ENCODE measurements around the gene HK2.
"Not testable (repeated sequence)": the region's sequence is repeated elsewhere in the genome, so short reads cannot be mapped to it uniquely, and the experiment has no call there.

The HK2 gene

DNA sequence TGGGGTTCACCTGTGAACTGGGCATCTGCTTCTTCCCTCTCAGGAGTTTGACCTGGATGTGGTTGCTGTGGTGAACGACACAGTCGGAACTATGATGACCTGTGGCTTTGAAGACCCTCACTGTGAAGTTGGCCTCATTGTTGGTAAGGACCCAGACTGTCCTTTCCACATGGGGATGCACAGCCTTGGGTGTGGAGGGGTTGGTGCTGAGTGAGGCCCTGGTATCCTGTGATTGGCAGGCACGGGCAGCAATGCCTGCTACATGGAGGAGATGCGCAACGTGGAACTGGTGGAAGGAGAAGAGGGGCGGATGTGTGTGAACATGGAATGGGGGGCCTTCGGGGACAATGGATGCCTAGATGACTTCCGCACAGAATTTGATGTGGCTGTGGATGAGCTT is 52.3 kb downstream of the HK2 start:
- Mint-ChIP-seq H3K9me3 (no peaks in the 10 kb centered on the region), H3K36me3 (ENCODE audit: low read depth) (peaks cover 98% of the 10 kb centered on the region), H3K27ac (no peak overlapping the region), H3K4me1 (ENCODE audit: low read depth) (no peaks in the 10 kb centered on the region), H3K27me3 (no peaks in the 10 kb centered on the region), H3K4me3 (no peak overlapping the region)
- DNase-seq, result no peak

DNA sequence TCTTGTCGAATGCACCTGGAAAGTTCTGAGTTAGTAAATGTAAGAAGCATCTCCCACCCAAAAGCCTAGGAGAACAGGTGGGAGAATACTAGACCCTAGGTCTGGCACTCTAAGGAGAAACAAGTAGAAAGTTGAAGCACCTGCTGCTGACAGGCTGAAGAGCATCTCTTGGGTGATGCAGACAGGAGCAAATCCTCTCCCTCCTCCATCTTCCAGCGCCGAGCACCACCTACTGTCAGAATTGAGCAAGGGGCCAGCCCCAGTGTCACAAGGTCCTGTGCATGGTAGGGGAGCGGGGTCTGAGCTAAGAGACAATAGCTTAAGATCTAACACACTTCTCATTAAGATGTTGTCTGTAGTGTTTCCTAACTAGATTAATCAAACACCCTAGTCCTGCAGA is 52.9 kb downstream of the HK2 start:
- H3K36me3 Mint-ChIP-seq (ENCODE audit: low read depth), result peaks cover 97% of the 10 kb centered on the region
- no peak for DNase-seq
- H3K9me3 Mint-ChIP-seq, result no peaks in the 10 kb centered on the region

DNA sequence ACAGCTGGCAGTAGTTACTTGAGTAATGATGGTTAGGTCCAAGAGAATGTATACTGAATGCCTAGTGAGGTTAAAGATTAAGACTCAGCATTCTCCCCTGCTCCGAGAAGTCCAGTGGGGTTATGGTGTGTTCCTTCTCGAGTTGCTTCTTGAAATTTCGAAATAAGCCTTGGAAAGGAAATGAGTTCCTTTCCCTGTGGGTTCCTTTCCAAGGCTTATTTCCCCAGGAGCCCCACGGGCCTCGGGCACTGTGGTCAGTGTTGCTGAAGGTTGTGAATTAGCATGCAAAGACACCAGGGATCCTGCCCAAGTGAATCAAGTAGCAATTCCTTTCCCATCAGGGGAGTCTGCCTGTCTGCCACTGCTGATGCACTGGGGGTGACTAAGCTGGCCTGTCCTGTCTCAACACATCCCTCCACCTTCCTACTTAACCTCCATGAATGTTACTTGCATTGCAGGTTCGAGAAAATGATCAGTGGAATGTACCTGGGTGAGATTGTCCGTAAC is 53.6 kb downstream of the HK2 start:
- Mint-ChIP-seq H3K4me1 (ENCODE audit: low read depth) (no peaks in the 10 kb centered on the region), H3K27me3 (no peaks in the 10 kb centered on the region), H3K27ac (peak overlapping the region; percentile 34), H3K9me3 (no peaks in the 10 kb centered on the region), H3K4me3 (no peak overlapping the region), H3K36me3 (ENCODE audit: low read depth) (peaks cover 97% of the 10 kb centered on the region)
- no peak for DNase-seq

More for the DNA sequence above, 52.9 kb downstream of the HK2 start:
- peak overlapping the region; percentile 34 for H3K27ac Mint-ChIP-seq
- no peaks in the 10 kb centered on the region for H3K4me1 Mint-ChIP-seq (ENCODE audit: low read depth)
- H3K4me3 Mint-ChIP-seq, result no peak overlapping the region
- H3K27me3 Mint-ChIP-seq, result no peaks in the 10 kb centered on the region

DNA sequence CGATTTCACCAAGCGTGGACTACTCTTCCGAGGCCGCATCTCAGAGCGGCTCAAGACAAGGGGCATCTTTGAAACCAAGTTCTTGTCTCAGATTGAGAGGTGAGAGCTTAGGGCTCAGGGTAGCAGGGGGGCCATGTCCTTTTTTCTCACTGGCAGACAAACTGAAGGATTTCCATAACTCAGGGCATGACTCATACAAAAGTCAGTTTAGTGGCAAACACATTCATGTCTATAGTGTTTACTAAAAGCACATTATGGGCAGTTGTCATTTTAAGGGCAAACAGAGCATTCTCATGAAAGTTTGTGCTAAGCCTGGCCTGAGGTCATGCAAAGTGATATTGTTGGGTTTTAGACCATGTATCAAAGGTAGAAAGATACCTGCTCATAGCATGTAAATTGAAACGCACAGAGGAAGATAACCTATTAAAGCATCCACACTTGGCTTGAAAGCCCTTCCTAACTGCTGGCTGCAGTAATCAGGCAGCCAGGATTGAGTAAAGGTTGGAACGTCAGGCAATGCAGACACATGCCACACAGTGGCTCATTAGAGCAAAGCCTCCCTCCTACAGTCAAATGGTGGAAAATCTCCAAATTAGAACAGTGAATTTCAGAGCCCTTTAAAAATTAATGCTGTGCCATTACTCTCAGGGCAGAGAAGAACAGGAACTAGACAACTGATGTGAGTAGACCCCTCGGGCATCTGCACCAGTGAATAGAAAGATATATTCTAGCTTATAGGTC is 54.2 kb downstream of the HK2 start:
- no peaks in the 10 kb centered on the region for H3K4me1 Mint-ChIP-seq (ENCODE audit: low read depth)
- no peak for DNase-seq
- H3K27me3 Mint-ChIP-seq, result no peaks in the 10 kb centered on the region
- no peak overlapping the region for H3K4me3 Mint-ChIP-seq
- H3K36me3 Mint-ChIP-seq (ENCODE audit: low read depth), result peaks cover 97% of the 10 kb centered on the region
- no peak overlapping the region for H3K27ac Mint-ChIP-seq
- no peaks in the 10 kb centered on the region for H3K9me3 Mint-ChIP-seq

- Mint-ChIP-seq H3K36me3 (ENCODE audit: low read depth) (peaks cover 97% of the 10 kb centered on the region), H3K4me3 (no peak overlapping the region)
Measured at GRCh38 chr2:74889159-74889558, 55.2 kb downstream of the HK2 start.

DNA sequence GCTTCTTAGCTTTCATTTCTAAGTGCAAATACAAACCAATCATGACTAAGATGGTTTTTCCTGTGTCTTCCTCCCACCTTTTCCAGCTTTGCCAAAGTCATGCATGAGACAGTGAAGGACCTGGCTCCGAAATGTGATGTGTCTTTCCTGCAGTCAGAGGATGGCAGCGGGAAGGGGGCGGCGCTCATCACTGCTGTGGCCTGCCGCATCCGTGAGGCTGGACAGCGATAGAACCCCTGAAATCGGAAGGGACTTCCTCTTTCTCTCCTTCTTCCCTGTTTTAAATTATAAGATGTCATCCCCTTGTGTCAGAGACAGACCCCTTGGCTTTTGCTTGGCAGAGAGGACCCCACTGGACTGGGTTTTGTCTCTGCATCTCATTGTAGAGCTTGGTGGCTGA is 56.8 kb downstream of the HK2 start:
- Mint-ChIP-seq H3K27ac (no peak overlapping the region), H3K9me3 (no peaks in the 10 kb centered on the region), H3K27me3 (no peaks in the 10 kb centered on the region), H3K4me3 (no peak overlapping the region), H3K36me3 (ENCODE audit: low read depth) (peaks cover 97% of the 10 kb centered on the region), H3K4me1 (ENCODE audit: low read depth) (peaks cover 9% of the 10 kb centered on the region)
- no peak for DNase-seq

More at GRCh38 chr2:74889159-74889558, 55.2 kb downstream of the HK2 start:
- no peak for DNase-seq
- Mint-ChIP-seq H3K4me1 (ENCODE audit: low read depth) (peaks cover 6% of the 10 kb centered on the region), H3K27ac (no peak overlapping the region), H3K27me3 (no peaks in the 10 kb centered on the region), H3K9me3 (no peaks in the 10 kb centered on the region)

DNA sequence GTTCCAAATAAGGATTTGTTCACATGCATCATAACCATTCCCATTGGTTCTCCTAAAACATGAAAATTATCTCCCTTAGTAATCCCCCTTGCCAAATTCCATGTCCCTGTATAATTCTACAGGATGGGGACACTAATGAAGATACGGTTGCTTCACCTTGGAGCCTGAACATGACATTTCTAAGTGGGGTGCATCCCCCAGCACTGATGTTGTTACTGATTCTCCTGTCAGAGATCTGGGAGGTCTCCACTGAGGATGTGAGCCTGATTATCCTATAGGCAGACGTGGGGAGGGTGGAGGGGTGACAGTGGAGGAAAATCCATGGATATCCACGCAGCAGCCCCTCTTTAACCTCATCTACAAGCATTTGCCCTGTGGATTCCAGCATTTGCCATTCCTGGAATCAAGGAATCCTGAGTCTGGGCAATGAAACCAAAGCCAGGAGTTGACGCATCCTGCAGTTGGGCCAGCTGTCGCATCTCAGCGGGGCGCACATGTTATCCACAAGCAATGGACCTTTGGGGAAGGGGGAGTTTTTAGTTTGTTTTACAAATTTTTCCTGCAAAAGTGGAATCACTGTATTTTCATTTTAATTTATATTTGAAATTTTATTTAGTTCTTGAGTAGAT is 57.3 kb downstream of the HK2 start:
- H3K27me3 Mint-ChIP-seq, result no peaks in the 10 kb centered on the region
- H3K27ac Mint-ChIP-seq, result no peak overlapping the region
- no peaks in the 10 kb centered on the region for H3K9me3 Mint-ChIP-seq

GRCh38 chr2:74891816-74892215 is 57.9 kb downstream of the HK2 start:
- not testable (repeated sequence) for H3K9me3 Mint-ChIP-seq; H3K27me3 Mint-ChIP-seq; DNase-seq; H3K27ac Mint-ChIP-seq; H3K4me1 Mint-ChIP-seq (ENCODE audit: low read depth); H3K4me3 Mint-ChIP-seq
- peaks cover 96% of the 10 kb centered on the region for H3K36me3 Mint-ChIP-seq (ENCODE audit: low read depth)

More for the DNA sequence above, 57.3 kb downstream of the HK2 start:
- H3K4me3 Mint-ChIP-seq, result no peak overlapping the region
- peaks cover 97% of the 10 kb centered on the region for H3K36me3 Mint-ChIP-seq (ENCODE audit: low read depth)
- H3K4me1 Mint-ChIP-seq (ENCODE audit: low read depth), result peaks cover 9% of the 10 kb centered on the region
- DNase-seq, result no peak

GRCh38 chr2:74892609-74893008 is 58.7 kb downstream of the HK2 start:
- H3K4me1 Mint-ChIP-seq (ENCODE audit: low read depth), result peaks cover 9% of the 10 kb centered on the region
- no peaks in the 10 kb centered on the region for H3K9me3 Mint-ChIP-seq
- no peaks in the 10 kb centered on the region for H3K27me3 Mint-ChIP-seq
- peaks cover 96% of the 10 kb centered on the region for H3K36me3 Mint-ChIP-seq (ENCODE audit: low read depth)
- no peak overlapping the region for H3K4me3 Mint-ChIP-seq
- no peak overlapping the region for H3K27ac Mint-ChIP-seq
- DNase-seq, result no peak

DNA sequence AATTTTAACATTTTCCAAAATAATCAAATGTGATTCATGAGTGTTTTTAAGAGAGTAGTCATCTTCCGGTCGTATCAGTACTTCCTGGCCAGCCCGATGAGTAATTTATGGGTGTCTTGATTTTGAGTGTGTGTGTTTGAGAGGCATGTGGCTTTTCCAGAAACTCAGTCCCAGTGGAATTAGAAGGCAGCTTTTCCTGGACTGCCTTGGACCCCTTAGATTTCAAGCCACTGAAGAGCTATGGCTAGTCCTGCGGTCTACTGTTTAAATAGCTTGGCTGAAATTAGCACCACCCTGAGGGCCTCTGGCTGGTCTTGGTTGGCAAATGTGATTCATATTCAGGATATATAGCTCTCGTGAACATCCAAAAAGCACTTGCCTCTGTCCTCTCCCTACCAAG is 59.4 kb downstream of the HK2 start:
- Mint-ChIP-seq H3K27me3 (no peaks in the 10 kb centered on the region), H3K36me3 (ENCODE audit: low read depth) (peaks cover 95% of the 10 kb centered on the region), H3K4me3 (no peak overlapping the region), H3K27ac (peak overlapping the region; percentile 44), H3K9me3 (peaks cover 2% of the 10 kb centered on the region), H3K4me1 (ENCODE audit: low read depth) (peaks cover 9% of the 10 kb centered on the region)
- no peak for DNase-seq

- peaks cover 2% of the 10 kb centered on the region for H3K9me3 Mint-ChIP-seq
- H3K4me1 Mint-ChIP-seq (ENCODE audit: low read depth), result peaks cover 9% of the 10 kb centered on the region
- peaks cover 87% of the 10 kb centered on the region for H3K36me3 Mint-ChIP-seq (ENCODE audit: low read depth)
- H3K27ac Mint-ChIP-seq, result peak overlapping the region; percentile 53
- no peak for DNase-seq
- no peaks in the 10 kb centered on the region for H3K27me3 Mint-ChIP-seq
- H3K4me3 Mint-ChIP-seq, result no peak overlapping the region
Measured at GRCh38 chr2:74894272-74894981, 60.5 kb downstream of the HK2 start.

DNA sequence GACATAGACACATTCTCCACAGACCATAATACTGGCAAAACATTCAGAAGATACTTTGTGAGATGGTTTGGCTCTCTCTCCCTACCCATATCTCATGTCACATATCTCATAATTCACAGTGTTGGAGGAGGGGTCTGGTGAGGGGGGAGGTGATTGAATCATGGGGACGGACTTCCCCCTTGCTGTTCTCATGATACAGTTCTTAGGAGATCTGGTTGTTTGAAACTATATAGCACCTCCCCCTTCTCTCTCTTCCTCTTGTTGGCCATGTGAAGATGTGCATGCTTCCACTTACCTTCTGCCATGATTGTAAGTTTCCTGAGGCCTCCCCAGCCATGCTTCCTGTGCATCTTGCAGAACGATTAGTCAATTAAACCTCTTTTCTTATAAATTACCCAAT is 61.1 kb downstream of the HK2 start:
- Mint-ChIP-seq H3K9me3 (peaks cover 2% of the 10 kb centered on the region), H3K36me3 (ENCODE audit: low read depth) (peaks cover 84% of the 10 kb centered on the region), H3K4me3 (no peak overlapping the region), H3K4me1 (ENCODE audit: low read depth) (peaks cover 9% of the 10 kb centered on the region), H3K27ac (peak overlapping the region; percentile 53), H3K27me3 (no peaks in the 10 kb centered on the region)
- DNase-seq, result no peak

GRCh38 chr2:74896232-74896631 is 62.3 kb downstream of the HK2 start:
- H3K36me3 Mint-ChIP-seq (ENCODE audit: low read depth), result peaks cover 75% of the 10 kb centered on the region
- no peaks in the 10 kb centered on the region for H3K27me3 Mint-ChIP-seq
- peaks cover 9% of the 10 kb centered on the region for H3K4me1 Mint-ChIP-seq (ENCODE audit: low read depth)
- H3K9me3 Mint-ChIP-seq, result peaks cover 2% of the 10 kb centered on the region
- no peak for DNase-seq
- H3K4me3 Mint-ChIP-seq, result no peak overlapping the region
- H3K27ac Mint-ChIP-seq, result no peak overlapping the region

- H3K36me3 Mint-ChIP-seq (ENCODE audit: low read depth), result peaks cover 39% of the 10 kb centered on the region
- not testable (repeated sequence) for H3K4me3 Mint-ChIP-seq; H3K4me1 Mint-ChIP-seq (ENCODE audit: low read depth); H3K27me3 Mint-ChIP-seq; H3K9me3 Mint-ChIP-seq; H3K27ac Mint-ChIP-seq; DNase-seq
Measured at GRCh38 chr2:74900225-74900624, 66.3 kb downstream of the HK2 start.
